K562 (cell line): ENCODE data around the gene IDUA. TPM values are rescaled to one million over a fixed set of nuclear protein-coding genes. Genes with fewer than 3 reads are reported as not detected.

ENCODE experiments used
- ATAC-seq: fragments of 200-7000 bp; cut with Tn5 transposase; 3 replicates; pipeline ENCODE4 v1.9.1; 2020; ENCODE audit warnings: moderate library complexity
- BruUV-seq: library from RNA; stranded (reverse); fragments of 400-500 nt; replicated peaks from 2 replicates; lab custom pipeline; 2021; lab: Mats Ljungman, UMichigan
- CTCF ChIA-PET: fragments of 300-600 bp; formaldehyde crosslinking; extraction: SDS; loops from one replicate; lab custom pipeline; 2021; ENCODE audit warnings: low intra/inter-chr PET ratio; lab: Yijun Ruan, JAX
- POLR2A ChIA-PET: fragments of 300-600, 350-650 bp; sonication (Branson Sonifier 250); formaldehyde crosslinking; extraction: SDS; loops from one replicate; lab custom pipeline; 2021; ENCODE audit warnings: antibody characterized with exemption, inconsistent platforms; lab: Yijun Ruan, JAX
- DNase-seq, 4 experiments: peaks; one replicate each; pipeline versions ENCODE4 v3.0.0 to v3.0.0-alpha.2; 2011 to 2018; ENCODE audit warnings: low spot score in 3 of 4, mixed read lengths in 3 of 4; ENCODE audit errors: extremely low read depth in 1 of 4
- FAIRE-seq: peaks from 2 replicates; lab custom pipeline; 2011; peaks lifted over from hg19 to GRCh38; lab: Jason Lieb, UNC
- H2AFZ ChIP-seq: 2 replicates; pipeline ENCODE4 v1.6.0; 2011; ENCODE audit warnings: low read depth, low read length, control low read depth, inconsistent platforms
- H3K27ac ChIP-seq: fragments of 200-600 bp; 3 replicates; pipeline ENCODE4 v1.8.0; 2011; ENCODE audit warnings: low read depth, mild to moderate bottlenecking, control low read depth, inconsistent platforms, low read length, moderate library complexity, mixed read lengths; ENCODE audit errors: extremely low read depth
- H3K27me3 ChIP-seq, 2 experiments: fragments of 300-600 bp in 1 of 2; 2 replicates in 1 of 2; 3 replicates in 1 of 2; pipeline versions ENCODE4 v1.6.0 to v1.8.0; 2011; ENCODE audit warnings: inconsistent platforms in 2 of 2, low read length in 2 of 2, mild to moderate bottlenecking in 1 of 2, mixed read lengths in 1 of 2, moderate library complexity in 1 of 2; ENCODE audit not compliant: control insufficient read depth in 2 of 2, insufficient read depth in 2 of 2
- H3K36me3 ChIP-seq: fragments of 300-600 bp; 3 replicates; pipeline ENCODE4 v1.8.0; 2011; ENCODE audit warnings: mild to moderate bottlenecking, low read length, inconsistent platforms; ENCODE audit not compliant: control insufficient read depth, insufficient read depth
- H3K4me1 ChIP-seq, 2 experiments: fragments of 200-600 bp in 1 of 2; replicated peaks in 1 of 2; 2 replicates in 1 of 2; 3 replicates in 1 of 2; pipeline versions ENCODE4 v1.5.1 to v1.8.0; 2011; ENCODE audit warnings: inconsistent platforms in 2 of 2, low read length in 2 of 2, mild to moderate bottlenecking in 1 of 2, mixed read lengths in 1 of 2, moderate library complexity in 1 of 2; ENCODE audit not compliant: control insufficient read depth in 2 of 2, insufficient read depth in 2 of 2
- H3K4me2 ChIP-seq: 2 replicates; pipeline ENCODE4 v1.6.1; 2011; ENCODE audit warnings: low read length, control low read depth, inconsistent platforms, mixed read lengths; ENCODE audit not compliant: insufficient read depth
- H3K4me3 ChIP-seq: fragments of 200-600 bp; sonication (generic), shearing (Covaris generic); 2 replicates; pipeline ENCODE4 v1.5.1; 2016; ENCODE audit warnings: control low read depth, inconsistent platforms
- H3K79me2 ChIP-seq: fragments of 200-600 bp; 3 replicates; pipeline ENCODE4 v1.8.0; 2011; ENCODE audit warnings: low read length, inconsistent platforms; ENCODE audit not compliant: control insufficient read depth, insufficient read depth
- H3K9ac ChIP-seq, 2 experiments: 2 replicates each; pipeline versions ENCODE4 v1.6.0 to v1.6.1; 2011; ENCODE audit warnings: low read depth in 2 of 2, low read length in 2 of 2, control low read depth in 1 of 2, inconsistent platforms in 1 of 2, mild to moderate bottlenecking in 1 of 2, mixed read lengths in 1 of 2; ENCODE audit not compliant: insufficient read depth in 1 of 2
- H3K9me1 ChIP-seq: one replicate; pipeline ENCODE4 v1.6.0; 2011; ENCODE audit warnings: inconsistent platforms, mild to moderate bottlenecking, low read length, moderate library complexity; ENCODE audit not compliant: control insufficient read depth, insufficient read depth
- H3K9me3 ChIP-seq: replicated peaks from 2 replicates; pipeline ENCODE4 v1.5.1; 2011; ENCODE audit warnings: low read depth, low read length, inconsistent platforms; ENCODE audit not compliant: control insufficient read depth, insufficient read depth
- H4K20me1 ChIP-seq: replicated peaks from 2 replicates; pipeline ENCODE4 v1.6.1; 2011; ENCODE audit warnings: low read length, inconsistent platforms, mixed read lengths; ENCODE audit not compliant: control insufficient read depth, insufficient read depth
- HDAC6 ChIP-seq: IDR thresholded peaks from 2 replicates; pipeline ENCODE4 v1.6.1; 2012; ENCODE audit warnings: low read depth, mild to moderate bottlenecking, control low read depth, inconsistent platforms, low read length, moderate library complexity
- KLF10 ChIP-seq: fragments of 250-450 bp; sonication (Bioruptor Pico); IDR thresholded peaks from 2 replicates; pipeline ENCODE4 v1.6.1; 2021; ENCODE audit warnings: matching md5 sums
- L3MBTL2 ChIP-seq: fragments of 450-650 bp; IDR thresholded peaks from 2 replicates; pipeline ENCODE4 v1.6.1; 2016; ENCODE audit warnings: mild to moderate bottlenecking, moderate library complexity
- POLR2A ChIP-seq: fragments of 450-650 bp; conservative IDR thresholded peaks from 2 replicates; pipeline ENCODE4 v1.6.1; 2016
- POLR2AphosphoS2 ChIP-seq: IDR thresholded peaks from 2 replicates; pipeline ENCODE4 v1.6.1; 2012; ENCODE audit warnings: low read length, improper control_type of control experiment
- POLR2G ChIP-seq: fragments of 200-400 bp; formaldehyde crosslinking; IDR thresholded peaks from 2 replicates; pipeline ENCODE4 v1.6.1; 2017; ENCODE audit warnings: low read depth, mild to moderate bottlenecking, antibody characterized with exemption, low read length, moderate library complexity
- SRSF3 ChIP-seq: fragments of 200-400 bp; formaldehyde crosslinking; IDR thresholded peaks from 2 replicates; pipeline ENCODE4 v1.6.1; 2016; ENCODE audit warnings: mild to moderate bottlenecking, low read length, moderate library complexity; ENCODE audit not compliant: insufficient read depth
- ZNF263 ChIP-seq: sonication (generic); formaldehyde crosslinking; IDR thresholded peaks from 2 replicates; pipeline ENCODE4 v1.8.0; 2022; ENCODE audit warnings: mild to moderate bottlenecking, missing genetic modification reagents, borderline replicate concordance
- ZNF592 ChIP-seq: fragments of 450-650 bp; IDR thresholded peaks from 2 replicates; pipeline ENCODE4 v1.6.1; 2017; ENCODE audit warnings: antibody characterized with exemption, mild to moderate bottlenecking
- ZNF699 ChIP-seq: fragments of 250-450 bp; sonication (Bioruptor Pico); IDR thresholded peaks from 2 replicates; pipeline ENCODE4 v1.8.0; 2021; ENCODE audit warnings: mild to moderate bottlenecking, moderate library complexity; ENCODE audit not compliant: insufficient replicate concordance
- WGBS: fragments of 100-300 bp; shearing (Covaris generic); methylation state at CpG from one replicate; pipeline ENCODE4 v1.1.6; 2016; ENCODE audit warnings: low coverage, mixed read lengths; ENCODE audit not compliant: insufficient coverage; ENCODE audit errors: missing lambda C conversion rate; 5-methylcytosine and 5-hydroxymethylcytosine counted together
- in situ Hi-C: fragments of 300-500 bp; cut with MboI; formaldehyde crosslinking; loops from 4 replicates; pipeline ENCODE4 v1.15.0; 2018; ENCODE audit warnings: inconsistent platforms, mixed read lengths
- intact Hi-C: fragments of 100-400 bp; cut with micrococcal nuclease; formaldehyde crosslinking; loops from 2 replicates; pipeline ENCODE4 v1.14.2; 2022
- polyA plus RNA-seq, 8 experiments: library from polyadenylated mRNA; depleted of rRNA in 4 of 8; stranded (reverse) in 5 of 8; unstranded in 3 of 8; fragments of >200 nt; fragmentation: Nextera tagmentation in 2 of 8; fragmentation: Illumina TruSeq in 1 of 8; extraction: Ambion mirVana in 2 of 8; extraction: Trizol in 1 of 8; gene quantifications; 2 replicates each; pipeline versions ENCODE4 v1.2.1 to v1.2.3, GENCODE V29; 2011 to 2014; ENCODE audit warnings: inconsistent platforms in 1 of 8, missing spikeins in 1 of 8
- total RNA-seq, 7 experiments: library from RNA; depleted of rRNA in 6 of 7; stranded (reverse); fragments of >200 nt in 6 of 7; fragmentation: Illumina TruSeq in 2 of 7; extraction: Trizol in 2 of 7; gene quantifications; 2 replicates each; pipeline versions ENCODE4 v1.2.1 to v1.2.3, GENCODE V29; 2011 to 2021; ENCODE audit warnings: low replicate concordance in 1 of 7
- TF ChIP-seq, protein P1 (sequence below): IDR thresholded peaks from 3 replicates; pipeline ENCODE4 v1.6.1; 2011; ENCODE audit warnings: borderline replicate concordance, mild to moderate bottlenecking; ENCODE audit not compliant: insufficient read length, insufficient read depth

Gene IDUA
- total and polyA plus RNA-seq, 9 of the 15 experiments (the other 6 are each of a cell fraction or from before 2014, with no cell fraction given), result 0.04 to 16.1 (median 1.2) TPM

DNA sequence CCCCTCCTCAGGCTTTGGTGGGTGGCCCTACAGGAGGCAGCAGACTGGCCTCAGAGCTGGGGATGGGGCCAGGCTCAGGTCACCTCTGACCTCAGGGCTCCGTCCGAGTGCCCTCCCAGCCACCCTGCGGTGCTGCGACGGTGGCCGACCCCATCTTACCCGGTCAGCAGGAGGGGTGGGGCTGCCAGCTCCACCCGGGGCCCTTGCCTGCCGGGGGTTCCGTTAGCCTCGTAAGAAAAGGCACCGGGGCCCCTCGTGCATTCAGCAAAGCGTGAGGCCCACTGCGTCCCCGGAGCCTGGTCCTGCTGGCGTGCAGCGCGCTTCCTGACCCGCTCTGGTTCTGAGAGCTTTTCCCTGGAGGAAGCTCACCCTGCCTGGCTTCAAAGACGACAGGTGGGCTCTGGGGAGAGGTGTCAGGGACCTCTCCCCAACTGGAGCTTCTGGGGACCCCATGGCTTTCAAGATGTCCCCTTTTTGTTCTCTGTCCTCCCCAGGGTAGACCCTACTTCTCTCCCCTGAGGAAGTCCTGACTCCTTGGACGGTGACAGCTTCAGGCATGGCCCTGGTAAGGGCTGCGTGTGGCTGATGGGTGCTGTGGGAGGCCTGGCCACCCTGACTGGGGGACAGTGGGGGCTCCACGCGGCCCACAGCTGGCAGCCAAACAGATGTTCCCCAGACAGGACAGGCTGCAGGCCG is 40.5 kb downstream of the IDUA start:
- Histone ChIP-seq H3K4me3 (no peak overlapping the region), H3K27me3 (no peaks in the 10 kb centered on the region), H3K4me2 (no peak overlapping the region), H3K36me3 (peaks cover 26% of the 10 kb centered on the region; the same call in 2 of the 3 replicates), H3K9me3 (no peaks in the 10 kb centered on the region; the same call in 1 of the 2 replicates), H3K9ac (peak overlapping the region in 1 of 2 experiments; percentile 70; a peak in 2 of 4 replicates), H3K27ac (no peak overlapping the region), H3K4me1 (peaks cover 3 to 70% of the 10 kb centered on the region in 2 experiments; a peak in 4 of 5 replicates), H4K20me1 (no peaks in the 10 kb centered on the region), H3K9me1 (no peaks in the 10 kb centered on the region), H2AFZ (no peak overlapping the region), H3K79me2 (no peaks in the 10 kb centered on the region)
- ChIA-PET POLR2A (interaction anchor here (0.6 to 1.4 kb wide), 5 partner anchors 9 to 554 kb away, joined by 3 to 4 read pairs (median 3); no protein-coding TSS in a partner anchor), CTCF (no interaction called here)
- DNase-seq (peak in 1 of 4 experiments; percentile 27), FAIRE-seq (no peak), ATAC-seq (peak; percentile 13; the same call in 2 of the 3 replicates)
- no TSS peak for BruUV-seq
- intact Hi-C loops (no loop called here), in situ Hi-C loops (no loop called here)
- WGBS, result 35% methylated on average over 15 of the region's 26 CpGs
- TF ChIP-seq, protein P1, sequence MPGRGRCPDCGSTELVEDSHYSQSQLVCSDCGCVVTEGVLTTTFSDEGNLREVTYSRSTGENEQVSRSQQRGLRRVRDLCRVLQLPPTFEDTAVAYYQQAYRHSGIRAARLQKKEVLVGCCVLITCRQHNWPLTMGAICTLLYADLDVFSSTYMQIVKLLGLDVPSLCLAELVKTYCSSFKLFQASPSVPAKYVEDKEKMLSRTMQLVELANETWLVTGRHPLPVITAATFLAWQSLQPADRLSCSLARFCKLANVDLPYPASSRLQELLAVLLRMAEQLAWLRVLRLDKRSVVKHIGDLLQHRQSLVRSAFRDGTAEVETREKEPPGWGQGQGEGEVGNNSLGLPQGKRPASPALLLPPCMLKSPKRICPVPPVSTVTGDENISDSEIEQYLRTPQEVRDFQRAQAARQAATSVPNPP, result no peak
- TF ChIP-seq POLR2AphosphoS2 (0 out of 2 replicates have a peak, but pooled peaks have one; percentile 50), ZNF592 (no peak), L3MBTL2 (no peak), SRSF3 (no peak), HDAC6 (no peak), ZNF699 (CRISPR knock-in tag) (no peak), POLR2G (peak; percentile 74), KLF10 (CRISPR knock-in tag) (no peak), POLR2A (0 out of 2 replicates have a peak, but pooled peaks have one; percentile 37), ZNF263 (no peak)
